ENCODE measurements around the gene SLC25A22. TPM values are rescaled to one million over a fixed set of nuclear protein-coding genes. Genes with fewer than 3 reads are reported as not detected.

Gene SLC25A22
- total RNA-seq, 1 donor: 16.8 TPM

GRCh38 chr11:763549-764321 lies 34.3 kb downstream of the SLC25A22 start:
- no peak for TF ChIP-seq CTCF (IDR thresholded peaks at IDR 0.05; ENCODE audit: insufficient read depth, low read depth, low read length)
- no peak for DNase-seq (ENCODE audit: low read depth)
- no peak overlapping the region for H3K4me3 ChIP-seq (ENCODE audit: low read depth, low read length)

- DNase-seq (ENCODE audit: low read depth): no peak
- no peak for TF ChIP-seq CTCF (IDR thresholded peaks at IDR 0.05; ENCODE audit: insufficient read depth, low read depth, low read length)
Measured at GRCh38 chr11:763073-763463, 35.0 kb downstream of the SLC25A22 start.

GRCh38 chr11:762421-763072 lies 35.5 kb downstream of the SLC25A22 start:
- DNase-seq (ENCODE audit: low read depth): peak; percentile 75
- TF ChIP-seq CTCF (IDR thresholded peaks at IDR 0.05; ENCODE audit: insufficient read depth, low read depth, low read length): peak; percentile 31
- H3K4me3 ChIP-seq (ENCODE audit: low read depth, low read length): no peak overlapping the region

More at GRCh38 chr11:763073-763463, 35.0 kb downstream of the SLC25A22 start:
- H3K4me3 ChIP-seq (ENCODE audit: low read depth, low read length): no peak overlapping the region

- no peak overlapping the region for H3K4me3 ChIP-seq (ENCODE audit: low read depth, low read length)
- DNase-seq (ENCODE audit: low read depth): no peak
- TF ChIP-seq CTCF (IDR thresholded peaks at IDR 0.05; ENCODE audit: insufficient read depth, low read depth, low read length): no peak
Measured at GRCh38 chr11:761526-762108, 36.5 kb downstream of the SLC25A22 start.

- no peak for DNase-seq (ENCODE audit: low read depth)
- H3K4me3 ChIP-seq (ENCODE audit: low read depth, low read length): no peak overlapping the region
- no peak for TF ChIP-seq CTCF (IDR thresholded peaks at IDR 0.05; ENCODE audit: insufficient read depth, low read depth, low read length)
Measured at GRCh38 chr11:760236-760635, 37.8 kb downstream of the SLC25A22 start.

GRCh38 chr11:749731-750130 lies 48.4 kb downstream of the SLC25A22 start:
- no peak overlapping the region for H3K4me3 ChIP-seq (ENCODE audit: low read depth, low read length)
- no peak for TF ChIP-seq CTCF (IDR thresholded peaks at IDR 0.05; ENCODE audit: insufficient read depth, low read depth, low read length)
- DNase-seq (ENCODE audit: low read depth): peak; percentile 12

Data from fibroblast of villous mesenchyme (primary cell).